Liver (tissue), 9 donors: ENCODE results near the gene DHDH. TPM values are rescaled to one million over a fixed set of nuclear protein-coding genes. Genes with fewer than 3 reads are reported as not detected.

Experiments
- DNase-seq: peaks from one replicate; pipeline ENCODE4 v3.0.0-alpha.2; 2017; ENCODE audit warnings: low spot score
- H3K27ac ChIP-seq, 2 donors: one replicate each; pipeline ENCODE4 v1.7.0; 2013; ENCODE audit warnings: inconsistent platforms in 2 of 2, low read length in 2 of 2, control low read depth in 1 of 2, low read depth in 1 of 2, mild to moderate bottlenecking in 1 of 2
- H3K27me3 ChIP-seq, 4 donors: one replicate each; pipeline versions ENCODE4 v1.6.1 to v1.7.0; 2013; ENCODE audit warnings: low read length in 3 of 4, inconsistent platforms in 1 of 4, mild to moderate bottlenecking in 1 of 4, moderate library complexity in 1 of 4; ENCODE audit not compliant: control insufficient read depth in 4 of 4, insufficient read depth in 4 of 4
- H3K36me3 ChIP-seq, 4 donors: one replicate each; pipeline versions ENCODE4 v1.6.1 to v1.7.0; 2013; ENCODE audit warnings: low read length in 3 of 4, mild to moderate bottlenecking in 3 of 4, low read depth in 1 of 4, moderate library complexity in 1 of 4; ENCODE audit not compliant: control insufficient read depth in 4 of 4, insufficient read depth in 3 of 4
- H3K4me1 ChIP-seq, 4 donors: one replicate each; pipeline versions ENCODE4 v1.6.1 to v1.7.0; 2013; ENCODE audit warnings: low read length in 3 of 4, mild to moderate bottlenecking in 3 of 4, moderate library complexity in 1 of 4; ENCODE audit not compliant: control insufficient read depth in 4 of 4, insufficient read depth in 4 of 4
- H3K4me3 ChIP-seq, 3 donors: one replicate each; pipeline versions ENCODE4 v1.6.1 to v1.7.0; 2013; ENCODE audit warnings: low read length in 3 of 3, control low read depth in 1 of 3, low read depth in 1 of 3, mild to moderate bottlenecking in 1 of 3
- H3K9ac ChIP-seq, 2 donors: one replicate each; pipeline ENCODE4 v1.7.0; 2013; ENCODE audit warnings: low read length in 2 of 2, mild to moderate bottlenecking in 2 of 2, moderate library complexity in 2 of 2, control low read depth in 1 of 2, low read depth in 1 of 2
- H3K9me3 ChIP-seq, 4 donors: one replicate each; pipeline versions ENCODE4 v1.6.1 to v1.7.0; 2013; ENCODE audit warnings: low read length in 3 of 4; ENCODE audit not compliant: control insufficient read depth in 4 of 4
- EGR1 ChIP-seq, 2 donors: IDR thresholded peaks; 2 replicates each; pipeline ENCODE4 v1.6.1; 2016 to 2018; ENCODE audit warnings: antibody characterized with exemption in 2 of 2, low read depth in 2 of 2
- FOXA2 ChIP-seq: IDR thresholded peaks from 2 replicates; pipeline ENCODE4 v1.6.1; 2016; ENCODE audit warnings: antibody characterized with exemption
- GABPA ChIP-seq, 2 donors: IDR thresholded peaks in 1 of 2; conservative IDR thresholded peaks in 1 of 2; 2 replicates each; pipeline ENCODE4 v1.6.1; 2016; ENCODE audit warnings: antibody characterized with exemption in 2 of 2, mild to moderate bottlenecking in 1 of 2, moderate library complexity in 1 of 2
- JUND ChIP-seq, 2 donors: IDR thresholded peaks; 2 replicates each; pipeline ENCODE4 v1.6.1; 2016; ENCODE audit warnings: antibody characterized with exemption in 2 of 2
- RAD21 ChIP-seq, 2 donors: IDR thresholded peaks; 2 replicates each; pipeline ENCODE4 v1.6.1; 2016; ENCODE audit warnings: antibody characterized with exemption in 2 of 2, mild to moderate bottlenecking in 2 of 2
- RXRA ChIP-seq, 2 donors: IDR thresholded peaks; 2 replicates each; pipeline ENCODE4 v1.6.1; 2017 to 2018; ENCODE audit warnings: antibody characterized with exemption in 2 of 2, mild to moderate bottlenecking in 1 of 2
- SP1 ChIP-seq: IDR thresholded peaks from 2 replicates; pipeline ENCODE4 v1.6.1; 2018; ENCODE audit warnings: antibody characterized with exemption, mild to moderate bottlenecking
- TAF1 ChIP-seq: conservative IDR thresholded peaks from 2 replicates; pipeline ENCODE4 v1.6.1; 2016; ENCODE audit warnings: antibody characterized with exemption, mild to moderate bottlenecking
- YY1 ChIP-seq: IDR thresholded peaks from 2 replicates; pipeline ENCODE4 v1.6.1; 2016; ENCODE audit warnings: antibody characterized with exemption, mild to moderate bottlenecking
- WGBS: extraction: QIAGEN DNeasy Blood & Tissue Kit; methylation state at CpG from one replicate; pipeline ENCODE4 v1.1.7; 2013; 5-methylcytosine and 5-hydroxymethylcytosine counted together
- polyA plus RNA-seq, 2 donors: library from polyadenylated mRNA; stranded (reverse) in 1 of 2; unstranded in 1 of 2; fragments of 200-250 nt in 1 of 2; fragments of >200 nt in 1 of 2; fragmentation: Nextera tagmentation in 1 of 2; extraction: Ambion mirVana in 1 of 2; gene quantifications; one replicate each; pipeline versions ENCODE4 v1.2.1 to v1.2.3, GENCODE V29; 2013 to 2015
- total RNA-seq, 2 donors: library from RNA; depleted of rRNA; stranded (reverse); fragments of >200 nt; gene quantifications; one replicate each; pipeline ENCODE4 v1.2.3, GENCODE V29; 2014
- TF ChIP-seq, protein P1 (sequence below): IDR thresholded peaks from 2 replicates; pipeline ENCODE4 v1.6.1; 2016; ENCODE audit warnings: antibody characterized with exemption
- TF ChIP-seq, protein P2 (sequence below): fragments of 150-350 bp; IDR thresholded peaks from 2 replicates; pipeline ENCODE4 v1.5.1; 2017; ENCODE audit warnings: improper control_type of control experiment, low read depth, low read length; ENCODE audit not compliant: missing input control
- TF ChIP-seq, protein P3 (sequence below): IDR thresholded peaks from 2 replicates; pipeline ENCODE4 v1.6.1; 2016; ENCODE audit warnings: antibody characterized with exemption
- TF ChIP-seq, protein P4 (sequence below): IDR thresholded peaks from 2 replicates; pipeline ENCODE4 v1.6.1; 2016; ENCODE audit warnings: antibody characterized with exemption, mild to moderate bottlenecking
- TF ChIP-seq, protein P5 (sequence below): IDR thresholded peaks from 2 replicates; pipeline ENCODE4 v1.6.1; 2016; ENCODE audit warnings: antibody characterized with exemption
- donor health status: healthy.
- donor health status: healthy.
- donor health status: healthy.
- donor health status: healthy.
- donor health status: healthy.

The DHDH gene
- total and polyA plus RNA-seq, 4 donors = 0.16 to 1.3 TPM; not detected in 2

DNA sequence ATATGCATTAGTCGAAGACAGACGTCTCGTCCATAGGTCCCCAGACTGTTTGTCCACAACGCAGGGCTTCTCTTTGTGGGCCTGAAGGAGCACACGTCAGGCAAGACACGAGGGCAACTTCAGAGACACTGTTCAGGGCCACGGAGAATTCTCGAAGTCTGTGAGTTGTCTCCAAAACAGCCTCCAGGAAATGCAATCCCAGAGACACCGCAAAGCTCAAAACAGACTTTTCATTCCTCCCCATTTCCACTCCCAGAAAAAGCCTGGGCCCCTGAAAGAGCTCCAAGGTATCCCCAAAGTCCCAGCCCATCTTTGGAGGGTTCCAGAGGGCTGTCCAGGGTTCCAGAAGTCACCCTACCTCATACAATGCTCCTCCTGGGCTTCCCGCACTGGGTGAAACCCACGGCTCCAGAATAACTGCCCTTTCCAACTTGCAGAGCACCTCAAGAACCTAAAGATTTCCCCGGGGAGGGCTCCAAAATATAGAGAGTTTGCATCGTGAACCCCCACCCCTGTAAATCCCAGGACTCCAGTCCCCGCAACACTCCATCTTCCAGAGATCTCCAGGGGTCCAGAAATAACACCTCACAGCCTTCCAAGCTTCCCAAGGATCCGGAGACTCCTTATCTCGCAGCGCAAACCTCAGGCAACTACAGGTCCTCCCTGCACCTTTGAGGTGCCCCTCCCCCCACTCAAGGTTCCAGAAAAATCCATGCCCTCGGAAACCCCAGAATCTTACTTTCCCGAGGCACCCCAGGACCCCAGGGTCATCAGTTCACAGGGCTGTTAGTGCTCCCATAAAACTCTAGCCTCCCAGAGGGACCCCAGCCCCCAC lies 30.9 kb downstream of the DHDH start:
- TF ChIP-seq, protein P1, sequence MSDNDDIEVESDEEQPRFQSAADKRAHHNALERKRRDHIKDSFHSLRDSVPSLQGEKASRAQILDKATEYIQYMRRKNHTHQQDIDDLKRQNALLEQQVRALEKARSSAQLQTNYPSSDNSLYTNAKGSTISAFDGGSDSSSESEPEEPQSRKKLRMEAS = peak; percentile 21
- TF ChIP-seq, protein P2, sequence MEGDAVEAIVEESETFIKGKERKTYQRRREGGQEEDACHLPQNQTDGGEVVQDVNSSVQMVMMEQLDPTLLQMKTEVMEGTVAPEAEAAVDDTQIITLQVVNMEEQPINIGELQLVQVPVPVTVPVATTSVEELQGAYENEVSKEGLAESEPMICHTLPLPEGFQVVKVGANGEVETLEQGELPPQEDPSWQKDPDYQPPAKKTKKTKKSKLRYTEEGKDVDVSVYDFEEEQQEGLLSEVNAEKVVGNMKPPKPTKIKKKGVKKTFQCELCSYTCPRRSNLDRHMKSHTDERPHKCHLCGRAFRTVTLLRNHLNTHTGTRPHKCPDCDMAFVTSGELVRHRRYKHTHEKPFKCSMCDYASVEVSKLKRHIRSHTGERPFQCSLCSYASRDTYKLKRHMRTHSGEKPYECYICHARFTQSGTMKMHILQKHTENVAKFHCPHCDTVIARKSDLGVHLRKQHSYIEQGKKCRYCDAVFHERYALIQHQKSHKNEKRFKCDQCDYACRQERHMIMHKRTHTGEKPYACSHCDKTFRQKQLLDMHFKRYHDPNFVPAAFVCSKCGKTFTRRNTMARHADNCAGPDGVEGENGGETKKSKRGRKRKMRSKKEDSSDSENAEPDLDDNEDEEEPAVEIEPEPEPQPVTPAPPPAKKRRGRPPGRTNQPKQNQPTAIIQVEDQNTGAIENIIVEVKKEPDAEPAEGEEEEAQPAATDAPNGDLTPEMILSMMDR = no peak
- TF ChIP-seq YY1 = no peak
- H3K4me1 ChIP-seq = peaks cover 7 to 36% (median 25%) of the 10 kb centered on the region in 4 donors
- H3K27me3 ChIP-seq = no peaks in the 10 kb centered on the region
- peak overlapping the region; percentile 53 to 69 (median 64) for H3K4me3 ChIP-seq
- 6% methylated on average over 19 of the region's 19 CpGs for WGBS
- peak overlapping the region; percentile 92 for H3K9ac ChIP-seq
- no peaks in the 10 kb centered on the region for H3K9me3 ChIP-seq
- peaks cover 0 to 5% (median 1%) of the 10 kb centered on the region in 4 donors for H3K36me3 ChIP-seq
- peak; percentile 47 for DNase-seq
- peak overlapping the region; percentile 90 to 96 for H3K27ac ChIP-seq

DNA sequence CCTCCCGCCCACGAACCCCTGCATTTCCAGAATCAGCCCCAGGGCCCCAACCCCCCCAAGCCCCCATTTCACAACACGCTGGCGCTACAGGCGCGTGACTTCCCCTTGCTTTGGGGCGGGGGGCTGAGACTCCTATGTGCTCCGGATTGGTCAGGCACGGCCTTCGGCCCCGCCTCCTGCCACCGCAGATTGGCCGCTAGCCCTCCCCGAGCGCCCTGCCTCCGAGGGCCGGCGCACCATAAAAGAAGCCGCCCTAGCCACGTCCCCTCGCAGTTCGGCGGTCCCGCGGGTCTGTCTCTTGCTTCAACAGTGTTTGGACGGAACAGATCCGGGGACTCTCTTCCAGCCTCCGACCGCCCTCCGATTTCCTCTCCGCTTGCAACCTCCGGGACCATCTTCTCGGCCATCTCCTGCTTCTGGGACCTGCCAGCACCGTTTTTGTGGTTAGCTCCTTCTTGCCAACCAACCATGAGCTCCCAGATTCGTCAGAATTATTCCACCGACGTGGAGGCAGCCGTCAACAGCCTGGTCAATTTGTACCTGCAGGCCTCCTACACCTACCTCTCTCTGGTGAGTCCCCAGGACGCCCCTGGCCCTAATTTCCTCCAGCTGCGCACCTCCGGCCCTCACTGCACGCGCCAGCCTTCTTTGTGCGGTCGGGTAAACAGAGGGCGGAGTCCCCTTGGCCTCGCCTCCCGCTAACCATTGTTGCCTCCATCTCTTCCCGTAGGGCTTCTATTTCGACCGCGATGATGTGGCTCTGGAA lies 31.7 kb downstream of the DHDH start, which contains the start of gene FTL:
Gene FTL (plus strand): TSS at position 270 of the 766 bp plus-strand sequence. CDS start 199 bp downstream, at position 469.
- peaks cover 7 to 36% (median 25%) of the 10 kb centered on the region in 4 donors for H3K4me1 ChIP-seq
- peaks cover 2 to 5% (median 4%) of the 10 kb centered on the region in 4 donors for H3K36me3 ChIP-seq
- H3K27ac ChIP-seq = peak within 1 kb of the TSS; percentile 91 to 96
- no peaks in the 10 kb centered on the region for H3K9me3 ChIP-seq
- TF ChIP-seq EGR1 (IDR thresholded peaks at IDR 0.05; ENCODE audit: low read depth in 2 of 2) (no peak), RAD21 (IDR thresholded peaks at IDR 0.05) (peak; percentile 28 to 53), FOXA2 (no peak), SP1 (peak; percentile 79), YY1 (peak; percentile 78), GABPA (IDR thresholded peaks at IDR 0.05 in 1 of 2, conservative IDR thresholded peaks at IDR 0.05 in 1 of 2) (peak in 1 of 2 donors; percentile 46), RXRA (IDR thresholded peaks at IDR 0.05) (no peak), TAF1 (peak; percentile 99), JUND (IDR thresholded peaks at IDR 0.05) (peak in 1 of 2 donors; percentile 8)
- TF ChIP-seq, protein P3, sequence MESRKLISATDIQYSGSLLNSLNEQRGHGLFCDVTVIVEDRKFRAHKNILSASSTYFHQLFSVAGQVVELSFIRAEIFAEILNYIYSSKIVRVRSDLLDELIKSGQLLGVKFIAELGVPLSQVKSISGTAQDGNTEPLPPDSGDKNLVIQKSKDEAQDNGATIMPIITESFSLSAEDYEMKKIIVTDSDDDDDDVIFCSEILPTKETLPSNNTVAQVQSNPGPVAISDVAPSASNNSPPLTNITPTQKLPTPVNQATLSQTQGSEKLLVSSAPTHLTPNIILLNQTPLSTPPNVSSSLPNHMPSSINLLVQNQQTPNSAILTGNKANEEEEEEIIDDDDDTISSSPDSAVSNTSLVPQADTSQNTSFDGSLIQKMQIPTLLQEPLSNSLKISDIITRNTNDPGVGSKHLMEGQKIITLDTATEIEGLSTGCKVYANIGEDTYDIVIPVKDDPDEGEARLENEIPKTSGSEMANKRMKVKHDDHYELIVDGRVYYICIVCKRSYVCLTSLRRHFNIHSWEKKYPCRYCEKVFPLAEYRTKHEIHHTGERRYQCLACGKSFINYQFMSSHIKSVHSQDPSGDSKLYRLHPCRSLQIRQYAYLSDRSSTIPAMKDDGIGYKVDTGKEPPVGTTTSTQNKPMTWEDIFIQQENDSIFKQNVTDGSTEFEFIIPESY = no peak
- TF ChIP-seq, protein P4, sequence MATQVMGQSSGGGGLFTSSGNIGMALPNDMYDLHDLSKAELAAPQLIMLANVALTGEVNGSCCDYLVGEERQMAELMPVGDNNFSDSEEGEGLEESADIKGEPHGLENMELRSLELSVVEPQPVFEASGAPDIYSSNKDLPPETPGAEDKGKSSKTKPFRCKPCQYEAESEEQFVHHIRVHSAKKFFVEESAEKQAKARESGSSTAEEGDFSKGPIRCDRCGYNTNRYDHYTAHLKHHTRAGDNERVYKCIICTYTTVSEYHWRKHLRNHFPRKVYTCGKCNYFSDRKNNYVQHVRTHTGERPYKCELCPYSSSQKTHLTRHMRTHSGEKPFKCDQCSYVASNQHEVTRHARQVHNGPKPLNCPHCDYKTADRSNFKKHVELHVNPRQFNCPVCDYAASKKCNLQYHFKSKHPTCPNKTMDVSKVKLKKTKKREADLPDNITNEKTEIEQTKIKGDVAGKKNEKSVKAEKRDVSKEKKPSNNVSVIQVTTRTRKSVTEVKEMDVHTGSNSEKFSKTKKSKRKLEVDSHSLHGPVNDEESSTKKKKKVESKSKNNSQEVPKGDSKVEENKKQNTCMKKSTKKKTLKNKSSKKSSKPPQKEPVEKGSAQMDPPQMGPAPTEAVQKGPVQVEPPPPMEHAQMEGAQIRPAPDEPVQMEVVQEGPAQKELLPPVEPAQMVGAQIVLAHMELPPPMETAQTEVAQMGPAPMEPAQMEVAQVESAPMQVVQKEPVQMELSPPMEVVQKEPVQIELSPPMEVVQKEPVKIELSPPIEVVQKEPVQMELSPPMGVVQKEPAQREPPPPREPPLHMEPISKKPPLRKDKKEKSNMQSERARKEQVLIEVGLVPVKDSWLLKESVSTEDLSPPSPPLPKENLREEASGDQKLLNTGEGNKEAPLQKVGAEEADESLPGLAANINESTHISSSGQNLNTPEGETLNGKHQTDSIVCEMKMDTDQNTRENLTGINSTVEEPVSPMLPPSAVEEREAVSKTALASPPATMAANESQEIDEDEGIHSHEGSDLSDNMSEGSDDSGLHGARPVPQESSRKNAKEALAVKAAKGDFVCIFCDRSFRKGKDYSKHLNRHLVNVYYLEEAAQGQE = peak; percentile 96
- TF ChIP-seq, protein P5, sequence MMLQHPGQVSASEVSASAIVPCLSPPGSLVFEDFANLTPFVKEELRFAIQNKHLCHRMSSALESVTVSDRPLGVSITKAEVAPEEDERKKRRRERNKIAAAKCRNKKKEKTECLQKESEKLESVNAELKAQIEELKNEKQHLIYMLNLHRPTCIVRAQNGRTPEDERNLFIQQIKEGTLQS = no peak
- no peaks in the 10 kb centered on the region for H3K27me3 ChIP-seq
- H3K4me3 ChIP-seq = peak within 1 kb of the TSS; percentile 64 to 93 (median 66)
- peak; percentile 98 for DNase-seq
- H3K9ac ChIP-seq = peak within 1 kb of the TSS; percentile 92
- WGBS = under 1% methylated on average over 52 of the region's 52 CpGs
